Ramos (cell line): ENCODE data around the gene PLEKHA7.
"Not testable (repeated sequence)": the region's sequence is repeated elsewhere in the genome, so short reads cannot be mapped to it uniquely, and the experiment has no call there.

Experiments
- in situ Hi-C: fragments of 300-500 bp; cut with MboI; formaldehyde crosslinking; loops from one replicate; pipeline ENCODE4 v1.14.3; 2022; ENCODE audit warnings: low sequenced_read_pairs; ENCODE audit not compliant: unreplicated experiment

The PLEKHA7 gene

DNA sequence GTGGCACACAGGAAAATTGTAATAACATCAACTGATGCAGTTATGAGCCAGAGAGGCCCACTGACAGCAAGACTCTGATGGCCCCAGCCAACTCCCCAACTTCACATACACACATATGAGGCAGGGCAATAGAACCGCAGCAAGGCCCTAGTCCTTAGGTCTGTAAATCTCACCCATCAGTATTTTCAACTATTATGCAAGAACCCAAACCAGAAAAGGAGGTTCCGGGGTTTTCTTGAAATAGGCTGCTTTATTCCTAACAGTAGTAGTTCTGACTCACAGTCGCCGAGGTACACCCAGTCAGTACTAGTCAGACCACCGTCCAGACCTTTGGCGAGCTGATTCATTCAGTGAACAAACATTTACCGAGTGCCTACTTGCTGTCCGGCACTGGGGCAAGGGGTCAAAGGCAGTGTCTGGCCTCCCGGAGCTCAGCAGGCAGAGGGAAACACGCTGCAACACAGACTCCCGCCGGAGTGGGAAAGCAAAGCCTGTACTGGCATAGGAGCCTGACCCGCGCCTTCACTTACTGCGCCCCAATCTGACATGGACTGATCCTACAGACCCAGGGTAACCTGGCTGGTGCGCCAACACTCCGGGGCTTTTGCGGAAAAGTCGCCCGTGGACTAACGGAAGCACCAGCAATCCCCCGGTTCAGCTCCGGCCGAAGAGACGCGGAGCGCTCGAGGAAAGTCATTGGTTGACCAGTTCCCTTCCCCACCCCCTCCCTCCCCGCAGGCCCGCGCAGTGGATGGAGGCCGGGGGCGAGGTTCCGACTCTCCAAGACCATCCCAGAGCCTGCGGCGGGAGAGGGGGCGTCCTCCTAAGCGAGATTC, 1.3 kb downstream of the PLEKHA7 start:
- in situ Hi-C loops: no loop called here

DNA sequence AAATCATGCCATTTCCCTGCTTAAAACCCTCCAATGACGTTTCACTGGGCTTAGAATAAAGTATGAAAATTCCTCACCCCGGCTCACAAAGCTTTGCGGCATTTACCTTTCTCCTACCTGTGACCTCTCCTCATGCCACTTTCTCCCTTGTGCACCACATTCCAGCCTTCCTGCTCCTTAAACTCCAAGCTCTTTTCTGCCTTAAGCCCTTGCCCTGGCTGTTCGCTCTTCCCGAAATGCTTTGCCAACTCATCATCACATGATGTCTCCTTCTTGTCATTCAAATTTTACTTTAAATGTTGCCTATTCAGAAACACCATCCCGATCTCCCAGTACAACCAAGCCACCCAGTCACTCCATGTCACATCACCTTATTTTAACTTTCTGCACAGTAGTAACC, 2.0 kb downstream of the PLEKHA7 start:
- in situ Hi-C loops: no loop called here

DNA sequence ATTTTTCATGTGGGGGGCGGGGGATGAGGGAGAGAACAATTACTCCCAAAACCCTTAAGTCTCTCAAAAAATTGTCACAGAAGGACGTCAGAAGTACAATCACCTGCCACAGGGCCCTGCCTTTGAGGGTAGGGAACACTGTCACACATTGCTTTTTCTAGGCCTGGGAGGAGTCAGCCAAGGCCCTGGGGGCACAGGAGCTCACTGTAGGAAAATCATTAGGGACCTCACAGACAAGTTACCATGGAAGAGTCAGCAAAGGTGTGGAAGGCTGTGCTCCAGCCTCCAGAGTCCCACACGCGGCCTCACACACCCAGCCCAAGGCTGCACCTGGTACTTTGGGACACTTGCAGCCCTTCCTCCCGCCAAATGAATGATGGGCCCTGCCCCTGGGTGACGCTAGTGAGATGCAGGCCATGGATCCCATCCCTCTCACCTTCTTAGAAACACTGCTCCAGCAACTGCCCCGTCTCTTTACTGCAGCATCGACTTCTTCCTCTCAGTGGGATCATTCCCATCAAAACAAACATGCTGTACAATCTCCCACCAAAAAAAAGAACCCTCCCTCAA, 3.3 kb downstream of the PLEKHA7 start:
- in situ Hi-C loops: no loop called here

DNA sequence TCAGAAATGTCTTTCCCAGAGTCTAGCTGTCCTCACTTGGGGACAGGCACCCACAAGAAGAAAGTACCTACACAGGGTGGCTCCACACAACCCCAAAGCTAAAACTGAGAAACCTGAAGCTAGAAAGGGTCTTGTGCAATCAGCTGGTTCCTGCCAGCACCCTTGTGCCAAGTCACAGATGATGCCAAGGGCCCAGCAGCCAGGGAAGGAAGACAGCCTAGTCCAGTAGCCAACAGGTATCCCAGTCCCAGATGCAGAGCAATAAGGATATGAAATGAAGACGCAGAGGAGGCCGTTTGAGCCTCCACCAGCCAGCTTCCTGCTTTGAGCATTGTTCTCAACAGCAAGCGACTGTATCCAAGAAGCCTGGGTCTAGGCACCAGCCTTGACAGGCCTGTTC, 6.1 kb downstream of the PLEKHA7 start:
- in situ Hi-C loops: no loop called here

DNA sequence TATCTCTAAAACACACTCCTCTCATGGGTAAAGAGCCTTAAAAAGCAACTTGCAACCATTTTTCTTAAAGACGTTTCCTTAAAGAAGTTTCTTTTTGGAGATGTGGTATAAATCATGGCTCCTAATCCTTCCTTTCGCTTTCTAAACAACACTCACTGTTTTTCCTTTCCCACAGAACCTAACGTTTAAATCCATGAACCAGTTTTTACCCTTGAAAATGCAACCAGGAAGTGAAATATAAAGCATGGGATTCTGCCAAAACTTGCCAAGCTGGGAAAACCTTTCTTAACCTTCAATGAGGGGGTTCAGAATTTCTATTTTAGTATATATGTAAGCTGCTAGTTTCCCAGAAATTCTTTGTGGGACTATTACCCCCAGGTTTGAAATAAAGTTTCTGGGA, 8.6 kb downstream of the PLEKHA7 start:
- in situ Hi-C loops: no loop called here

DNA sequence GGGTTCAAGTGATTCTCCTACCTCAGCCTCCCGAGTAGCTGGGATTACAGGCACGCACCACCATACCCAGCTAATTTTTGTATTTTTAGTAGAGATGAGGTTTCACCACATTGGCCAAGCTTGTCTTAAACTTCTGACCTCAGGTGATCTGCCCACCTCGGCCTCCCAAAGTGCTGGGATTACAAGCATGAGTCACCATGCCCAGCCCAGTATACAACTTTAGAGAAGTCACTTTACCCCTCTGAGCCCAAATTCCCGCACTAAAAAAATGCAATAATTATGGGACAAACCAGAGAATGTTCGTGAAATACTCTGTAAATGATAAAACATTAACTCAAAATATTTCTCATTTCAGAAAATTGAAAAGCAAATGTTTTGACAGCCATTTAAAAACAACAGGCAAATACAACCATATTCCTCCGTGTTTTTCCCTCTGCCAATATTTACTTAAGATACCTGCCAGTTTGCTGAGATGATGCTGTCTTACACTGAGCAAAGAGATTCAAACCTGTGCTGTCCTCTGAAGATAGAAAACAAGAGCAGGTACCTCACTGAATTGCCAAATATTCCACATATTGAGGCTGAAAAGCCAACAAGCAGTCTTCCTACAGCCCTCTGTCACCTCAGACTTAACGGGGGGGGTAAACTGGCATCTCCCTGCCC, 9.6 kb downstream of the PLEKHA7 start:
- in situ Hi-C loops: no loop called here

DNA sequence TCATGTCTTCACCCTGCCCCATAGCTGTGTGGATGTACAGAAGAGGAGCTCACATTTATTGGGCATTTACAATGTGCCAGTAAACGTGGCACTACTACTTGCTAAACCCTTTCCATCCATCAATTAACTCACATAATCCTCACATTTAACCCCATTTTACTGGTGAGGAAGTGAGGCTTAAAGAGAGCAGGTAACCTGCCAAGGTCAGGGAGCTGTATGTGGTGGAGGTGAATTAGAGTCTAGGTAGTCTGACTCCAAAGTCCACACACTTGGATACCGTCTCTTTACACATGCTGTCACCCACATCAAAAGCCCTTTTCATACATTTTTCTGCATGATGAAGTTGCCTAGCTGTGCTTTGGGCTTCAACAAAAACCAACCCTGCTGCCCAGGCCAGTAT, 10.8 kb downstream of the PLEKHA7 start:
- in situ Hi-C loops: no loop called here

DNA sequence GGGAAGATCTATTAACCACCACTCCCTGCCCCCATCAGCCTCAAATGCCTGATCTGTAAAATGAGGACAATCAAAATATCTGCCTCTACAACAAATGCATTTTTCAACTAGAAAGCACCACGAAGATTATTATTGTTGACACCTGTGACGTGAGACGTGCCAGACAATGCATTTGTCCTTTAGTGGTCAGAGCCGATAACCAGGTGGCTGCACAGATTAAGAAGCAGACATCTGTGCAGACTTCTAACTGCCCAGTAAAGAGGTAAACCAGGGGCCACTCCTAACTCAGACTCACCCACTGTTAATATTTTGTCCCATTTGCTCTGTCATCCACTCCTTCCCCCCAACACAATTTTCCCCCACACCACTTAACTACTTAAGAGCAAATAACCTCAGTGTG, 11.7 kb downstream of the PLEKHA7 start:
- in situ Hi-C loops: no loop called here

DNA sequence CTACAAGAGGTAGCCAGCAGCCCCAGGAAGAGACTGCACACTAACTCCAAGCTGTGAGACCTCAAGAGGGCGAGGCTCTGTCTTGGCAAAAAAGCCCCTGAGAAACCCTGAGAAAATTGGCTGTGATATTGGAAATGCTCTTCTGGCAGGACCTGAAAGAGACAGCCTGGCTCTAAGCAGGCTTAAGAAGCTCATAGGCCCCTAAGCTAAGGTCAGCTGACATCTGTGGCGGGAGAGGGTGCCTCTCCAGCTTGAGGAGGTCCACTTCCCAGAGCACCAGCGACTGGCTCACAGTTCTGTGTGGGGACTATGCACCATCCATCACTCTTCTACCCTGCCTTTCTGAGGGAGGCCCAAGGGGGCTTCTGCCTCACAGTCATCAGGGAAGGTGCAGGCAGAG, 12.4 kb downstream of the PLEKHA7 start:
- in situ Hi-C loops: no loop called here

DNA sequence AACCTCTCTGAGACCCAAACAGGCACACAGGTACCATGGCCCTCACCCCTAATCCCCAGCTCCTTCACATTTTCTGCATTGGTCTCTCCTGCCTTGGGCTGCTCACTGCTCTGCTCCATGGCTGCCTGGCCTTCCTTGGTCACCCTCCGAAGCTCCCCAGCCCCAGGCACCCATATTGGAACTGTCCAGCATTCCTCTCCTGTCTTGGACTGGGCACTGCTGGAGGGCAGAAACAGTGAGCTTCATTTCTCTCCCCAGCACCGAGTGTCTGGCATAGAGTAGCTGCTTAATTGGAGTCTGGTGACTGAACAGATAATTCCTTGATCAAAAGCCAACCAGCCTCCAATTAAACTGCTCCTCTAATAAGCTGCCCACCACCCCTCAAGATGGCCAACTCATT, 13.2 kb downstream of the PLEKHA7 start:
- in situ Hi-C loops: no loop called here

DNA sequence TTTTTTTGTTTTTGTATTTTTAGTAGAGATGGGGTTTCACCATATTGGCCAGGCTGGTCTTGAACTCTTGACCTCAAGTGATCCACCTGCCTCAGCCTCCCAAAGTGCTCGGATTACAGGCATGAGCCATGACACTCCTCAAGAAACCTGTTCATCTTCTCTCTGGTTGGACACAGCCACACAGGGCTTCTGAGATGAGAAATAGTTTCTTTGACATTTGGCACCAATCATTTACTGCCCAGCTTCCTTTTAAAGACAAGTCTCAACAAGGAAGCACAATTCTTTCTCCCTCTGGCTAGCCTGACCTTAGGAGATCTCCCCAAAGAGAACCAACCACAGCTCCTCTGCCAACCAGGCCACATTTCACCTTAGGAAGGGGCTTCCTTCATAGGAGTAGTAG, 14.0 kb downstream of the PLEKHA7 start:
- in situ Hi-C loops: not testable (repeated sequence)

DNA sequence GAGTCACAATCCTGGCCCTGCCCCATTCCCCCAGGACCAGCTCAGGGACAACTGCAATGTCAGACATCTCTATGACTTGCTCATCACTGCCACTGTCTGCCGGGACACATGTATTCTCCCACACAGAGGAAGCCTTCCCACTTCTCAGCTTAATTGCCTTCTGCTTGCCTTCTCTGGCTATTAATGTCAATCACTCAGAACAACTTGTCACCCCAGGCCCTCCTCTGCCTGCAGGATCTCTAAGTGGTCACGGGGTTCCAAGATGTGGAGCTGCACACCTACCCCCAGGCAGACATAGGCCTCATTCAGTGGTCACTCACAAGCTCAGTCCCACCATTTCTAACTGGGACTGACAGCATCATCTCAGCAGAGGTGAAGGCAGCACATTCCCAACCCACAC, 15.1 kb downstream of the PLEKHA7 start:
- in situ Hi-C loops: no loop called here

DNA sequence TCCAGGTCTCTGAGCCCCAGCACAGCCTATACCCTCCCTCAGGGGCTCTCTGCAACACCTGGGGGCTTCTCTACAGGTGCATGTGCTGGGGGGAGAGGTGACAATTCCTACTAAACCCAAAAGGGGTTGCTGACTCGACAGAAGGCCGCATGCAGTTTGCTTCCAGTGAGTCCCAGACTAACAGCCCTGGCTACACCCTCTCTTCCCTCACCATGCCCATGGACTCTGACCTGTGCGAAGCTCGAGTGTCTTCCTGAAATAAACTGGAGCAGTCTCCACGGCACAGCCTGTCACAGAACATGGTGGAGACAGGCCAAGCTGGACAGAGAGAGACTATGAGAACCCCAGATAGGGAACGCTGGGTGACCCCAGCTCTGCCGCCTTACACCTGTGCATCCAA, 16.6 kb downstream of the PLEKHA7 start:
- in situ Hi-C loops: no loop called here

DNA sequence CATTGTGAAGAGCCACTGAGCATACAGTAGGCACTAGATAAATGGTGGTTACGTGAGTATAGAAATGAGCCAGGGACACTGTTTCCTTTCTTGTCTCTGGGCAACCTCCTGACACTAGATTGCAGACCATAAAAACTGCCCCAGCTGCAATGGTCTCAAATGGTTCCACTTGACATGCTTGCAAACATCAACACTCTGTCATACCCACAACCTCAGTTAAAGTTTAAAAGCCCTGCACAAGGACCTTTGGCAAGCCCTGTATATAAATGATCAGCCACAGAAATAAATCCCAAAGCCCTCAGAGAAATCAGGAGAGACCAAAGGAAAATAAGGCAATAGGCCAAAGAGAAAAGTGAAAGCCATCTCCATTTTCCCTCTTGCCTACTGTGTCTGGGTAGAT, 20.7 kb downstream of the PLEKHA7 start:
- in situ Hi-C loops: no loop called here

DNA sequence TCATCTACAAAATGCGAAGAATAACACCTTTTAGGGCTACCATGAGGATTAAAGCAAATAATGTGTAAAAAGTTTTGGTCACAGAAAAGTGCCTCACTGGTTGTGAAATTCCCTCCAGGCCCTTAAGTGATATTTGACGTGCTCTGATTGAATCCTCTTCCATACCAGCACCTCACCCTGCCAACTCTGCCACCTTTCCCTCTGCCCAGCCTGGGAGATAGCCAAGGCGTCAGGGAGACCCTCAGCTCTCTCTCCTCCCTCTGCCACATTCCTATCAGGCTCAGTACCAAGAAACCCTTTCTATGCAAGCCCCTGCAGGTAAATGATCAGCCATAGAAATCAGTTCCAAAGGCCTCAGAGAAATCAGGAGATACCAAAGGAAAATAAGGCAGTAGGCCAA, 21.4 kb downstream of the PLEKHA7 start:
- in situ Hi-C loops: no loop called here

DNA sequence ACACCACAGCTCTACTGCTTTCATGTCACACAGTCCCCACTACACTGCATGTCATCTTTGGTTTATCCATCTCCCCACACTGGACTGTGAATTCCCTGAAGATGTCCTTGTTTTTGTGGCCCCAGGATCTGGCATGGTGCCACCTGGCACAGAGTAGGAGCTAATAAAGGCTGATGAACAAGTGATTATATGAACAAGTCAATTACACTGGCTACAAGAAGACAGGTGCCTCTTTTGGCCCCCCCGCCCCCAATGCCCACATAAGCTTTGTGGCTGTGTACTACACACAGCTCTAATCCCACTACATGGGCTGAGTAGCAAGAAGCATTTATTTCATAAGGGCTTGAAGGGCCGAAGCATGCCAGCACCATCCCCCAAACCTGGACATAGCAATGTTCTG, 24.7 kb downstream of the PLEKHA7 start:
- in situ Hi-C loops: no loop called here

DNA sequence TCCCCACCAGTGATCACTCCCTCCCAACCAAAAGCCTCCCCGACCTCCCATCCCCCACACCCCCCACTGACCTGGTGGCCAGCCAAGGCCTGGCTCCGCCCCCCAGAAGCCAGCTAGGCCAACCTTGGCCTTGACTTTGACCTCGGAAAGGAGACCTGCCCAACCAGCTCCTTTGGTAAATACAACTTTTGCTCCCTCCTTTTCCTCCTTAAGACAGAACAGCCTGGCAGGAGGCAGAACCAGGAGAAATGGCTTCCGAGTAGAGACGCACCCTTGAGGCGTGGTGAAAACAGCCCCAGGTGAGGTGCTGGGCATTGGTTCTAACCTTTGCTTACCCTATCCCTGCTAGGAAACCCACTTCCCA, 27.0 kb downstream of the PLEKHA7 start:
- in situ Hi-C loops: no loop called here

DNA sequence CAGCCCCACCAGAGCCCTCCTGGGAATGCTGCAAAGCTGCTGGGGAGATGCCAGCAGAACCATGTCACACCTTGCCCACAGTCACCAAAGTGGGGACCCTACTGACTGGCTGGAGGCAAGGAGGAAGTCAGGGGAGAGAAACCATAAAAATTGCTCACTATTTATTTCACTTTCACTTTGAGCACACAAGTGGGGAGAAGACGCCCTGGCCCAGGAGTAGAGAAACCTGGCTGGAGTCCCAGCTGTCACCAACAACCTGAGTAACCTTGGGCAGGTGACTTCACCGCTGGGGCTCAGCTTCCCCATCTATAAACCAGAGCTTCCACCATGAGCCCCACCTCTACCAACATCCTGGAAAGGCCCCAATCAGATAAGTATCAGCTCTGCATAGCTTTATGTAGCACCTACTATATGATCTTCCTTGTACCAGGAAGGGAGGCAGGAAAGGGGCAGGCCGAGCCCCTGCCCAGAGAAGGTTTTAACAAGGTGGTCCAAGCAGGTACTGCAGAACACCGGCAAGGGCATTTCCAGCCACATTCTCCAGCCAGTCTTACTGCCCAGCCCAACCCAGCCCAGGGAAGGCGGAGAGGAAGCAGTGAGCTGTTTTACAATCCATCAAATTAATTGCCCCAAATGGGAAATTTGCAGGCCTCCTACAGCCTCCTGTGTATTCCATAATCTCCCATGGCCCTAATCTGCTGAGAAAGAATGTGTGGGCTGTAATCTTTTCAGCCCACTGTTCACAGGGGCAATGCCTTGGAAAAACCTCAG, 27.6 kb downstream of the PLEKHA7 start:
- in situ Hi-C loops: no loop called here

DNA sequence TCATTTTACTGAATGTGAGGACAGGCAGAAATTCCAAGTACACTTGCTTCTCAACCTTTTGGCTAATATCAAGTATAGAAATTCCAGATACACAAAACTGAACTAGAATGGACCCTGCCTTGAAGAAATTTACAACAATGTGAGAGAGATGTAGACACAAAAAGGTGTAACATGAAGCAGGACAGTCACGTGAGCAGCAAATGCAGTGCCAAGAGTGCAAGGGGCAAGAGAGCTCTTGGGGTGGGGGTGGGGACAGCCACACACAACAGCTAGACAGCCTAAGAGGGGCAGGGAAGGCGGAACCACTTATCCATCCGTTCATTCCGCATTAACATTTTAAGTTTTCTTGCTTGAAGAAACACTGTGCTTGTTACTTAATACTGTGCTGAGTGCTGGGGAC, 28.9 kb downstream of the PLEKHA7 start:
- in situ Hi-C loops: no loop called here

DNA sequence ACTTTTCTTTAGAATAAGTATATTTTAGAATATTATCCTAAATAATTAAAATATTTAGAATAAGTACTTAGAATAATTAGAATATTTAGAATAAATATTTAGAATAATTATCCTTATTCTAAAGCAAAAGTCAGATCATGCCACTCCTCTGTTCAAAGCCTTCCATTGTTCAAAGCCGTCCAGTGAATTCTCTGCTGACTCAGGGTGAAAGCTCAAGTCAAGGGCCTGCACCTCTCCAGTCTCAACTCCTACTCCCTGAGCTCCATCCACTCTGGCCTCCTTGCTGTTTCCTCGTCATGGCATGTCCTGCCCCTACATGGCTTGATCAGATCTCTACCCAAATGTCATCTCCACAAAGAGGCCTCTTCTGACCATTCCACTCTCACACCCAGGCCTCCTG, 30.0 kb downstream of the PLEKHA7 start:
- in situ Hi-C loops: no loop called here

DNA sequence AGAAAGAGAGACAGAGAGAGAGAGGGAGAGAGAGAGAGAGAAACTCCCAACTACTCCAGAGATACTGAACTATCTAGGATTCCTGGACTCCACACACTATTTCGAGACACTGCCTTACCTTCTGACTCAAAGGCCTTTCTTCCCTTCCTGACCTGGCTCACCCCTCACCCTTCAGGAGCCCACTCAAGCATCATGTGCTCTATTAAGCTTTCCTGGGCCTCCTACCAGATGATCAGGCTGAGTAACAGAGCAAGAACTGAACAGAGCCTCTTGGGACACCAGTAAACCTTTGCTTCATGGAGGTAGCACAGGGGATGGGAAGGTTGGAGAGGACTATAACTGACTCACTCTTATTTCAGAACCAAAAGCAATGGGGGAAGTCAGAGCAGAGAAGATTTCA, 31.4 kb downstream of the PLEKHA7 start:
- in situ Hi-C loops: no loop called here
